Skin epidermis (tissue), 12 donors: Measurements from ENCODE around the gene TLDC2.

ENCODE experiments used
- H3K27ac ChIP-seq, 21 experiments: fragments of 200-600 bp; sonication (generic) in 11 of 21; one replicate each; pipeline ENCODE4 v1.5.0; 2020; ENCODE audit warnings: mild to moderate bottlenecking in 3 of 21, inconsistent platforms in 2 of 21, moderate library complexity in 2 of 21
- H3K4me3 ChIP-seq, 7 experiments: fragments of 200-600 bp; sonication (generic) in 2 of 7; one replicate each; pipeline ENCODE4 v1.5.0; 2020; ENCODE audit warnings: inconsistent platforms in 2 of 7, mild to moderate bottlenecking in 2 of 7, moderate library complexity in 1 of 7

The TLDC2 gene

DNA sequence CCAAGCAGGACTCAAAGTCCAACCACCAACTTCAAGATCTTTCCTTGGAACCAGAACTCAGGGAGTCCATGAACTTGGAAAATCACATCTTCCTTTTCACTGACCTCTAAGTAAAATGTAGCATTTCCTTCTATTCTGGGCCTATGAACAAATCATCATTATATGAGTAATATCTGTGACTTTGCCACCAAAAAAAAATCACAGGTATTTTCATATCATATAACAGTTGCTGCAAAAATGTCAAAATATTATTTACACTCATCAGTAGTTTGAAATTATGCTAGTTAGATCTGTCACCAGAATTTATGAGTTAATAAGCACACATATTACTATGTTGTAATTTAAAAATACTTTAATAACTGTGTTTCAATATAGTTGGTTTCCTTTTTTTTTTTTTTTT is 27.3 kb upstream of the TLDC2 start:
- H3K4me3 ChIP-seq: no peak overlapping the region
- H3K27ac ChIP-seq: peak overlapping the region in 15 of 21 experiments; percentile 1 to 80 (median 41)

DNA sequence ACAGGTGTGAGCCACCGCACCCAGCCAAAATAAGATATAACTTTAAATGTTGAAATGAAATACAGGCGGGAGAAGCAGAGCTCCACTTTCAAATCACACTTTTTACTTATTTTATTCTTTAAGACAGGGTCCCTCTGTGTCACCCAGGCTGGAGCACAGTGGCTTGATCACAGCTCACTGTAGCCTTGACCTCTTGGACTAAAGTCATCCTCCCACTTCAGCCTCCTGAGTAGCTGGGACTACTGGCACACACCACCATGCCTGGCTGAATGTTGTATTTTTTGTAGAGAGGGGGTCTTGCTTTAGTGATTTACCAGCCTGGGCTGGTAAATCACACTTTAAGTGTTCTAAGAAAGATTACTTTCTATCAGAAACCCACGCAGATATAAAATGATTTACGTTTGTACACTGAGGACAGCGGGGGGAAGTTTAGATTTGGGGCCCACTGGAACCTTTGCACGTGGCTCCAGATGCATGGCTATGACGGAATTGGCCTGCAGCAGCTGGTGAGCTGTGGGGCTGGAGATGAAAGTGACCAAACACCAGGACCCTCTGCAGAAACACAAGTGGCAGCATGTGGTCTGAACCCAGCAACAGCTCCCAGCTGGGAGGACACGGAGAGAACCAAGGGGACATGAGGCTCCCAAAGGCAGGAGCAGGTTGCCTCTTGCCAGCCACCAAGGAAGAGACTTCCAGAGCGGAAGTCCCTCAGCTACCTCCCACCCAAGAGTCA is 26.4 kb upstream of the TLDC2 start:
- Histone ChIP-seq H3K27ac (peak overlapping the region in 7 of 21 experiments; percentile 11 to 66 (median 29)), H3K4me3 (no peak overlapping the region)

DNA sequence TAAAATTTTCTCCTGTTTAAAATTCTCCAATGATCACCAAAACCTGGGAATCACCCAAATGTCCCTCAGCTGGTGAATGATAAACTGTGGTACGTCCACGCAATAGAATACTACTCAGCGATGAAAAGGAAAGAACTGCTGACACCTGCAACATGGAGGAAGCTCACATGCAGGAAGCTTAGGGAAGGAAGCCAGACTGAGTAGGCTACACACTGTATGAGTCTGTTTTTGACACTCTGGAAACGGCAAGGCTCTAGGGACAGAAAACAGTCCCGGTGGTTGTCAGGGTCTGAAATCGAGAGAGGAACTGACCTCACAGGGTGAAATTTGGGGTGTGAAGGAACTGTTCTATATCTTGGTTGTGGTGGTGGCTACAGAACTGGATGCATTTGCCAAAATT is 25.2 kb upstream of the TLDC2 start:
- Histone ChIP-seq H3K27ac (no peak overlapping the region), H3K4me3 (no peak overlapping the region)

DNA sequence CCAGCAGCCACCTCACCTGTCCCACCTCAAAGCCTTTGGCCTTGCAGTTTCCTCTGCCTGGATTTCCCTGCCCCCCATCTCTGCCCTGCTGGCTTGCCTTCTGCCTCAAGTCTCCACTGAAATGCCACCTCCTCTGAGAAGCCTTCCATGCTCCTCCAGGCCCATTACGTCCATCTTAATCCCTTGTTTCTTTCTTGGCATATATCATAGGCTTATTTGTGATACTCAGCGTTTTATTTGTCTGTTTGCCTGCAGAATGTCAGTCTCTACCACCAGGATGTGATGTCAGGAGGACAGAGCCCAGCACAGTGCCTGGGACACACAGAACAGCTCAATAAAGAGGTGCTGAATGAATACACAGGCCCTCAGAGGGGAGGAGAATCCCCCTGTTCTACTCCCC is 24.4 kb upstream of the TLDC2 start:
- H3K27ac ChIP-seq: peak overlapping the region in 12 of 21 experiments; percentile 31 to 88 (median 71)
- H3K4me3 ChIP-seq: no peak overlapping the region

DNA sequence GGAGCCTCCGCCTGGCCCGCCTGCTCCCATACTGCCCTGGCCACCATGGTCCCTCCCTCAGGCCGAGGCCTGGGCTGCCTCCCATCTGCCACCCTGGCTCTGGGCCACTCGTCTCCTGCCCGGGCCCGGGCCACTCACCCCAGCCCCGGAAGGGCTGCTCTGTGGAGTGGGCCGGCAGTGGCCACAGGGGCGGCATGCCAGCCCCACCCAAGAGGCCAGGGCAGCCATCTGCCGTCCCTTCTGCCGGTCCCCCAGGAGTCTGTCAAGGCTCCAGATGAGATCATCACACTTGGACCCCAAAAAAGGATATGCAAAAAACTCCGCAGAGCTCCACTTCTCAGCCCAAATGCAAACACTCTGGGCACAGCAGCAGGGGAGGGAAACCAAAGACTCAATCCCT is 23.8 kb upstream of the TLDC2 start:
- Histone ChIP-seq H3K4me3 (no peak overlapping the region), H3K27ac (peak overlapping the region in 16 of 21 experiments; percentile 0 to 88 (median 68))

DNA sequence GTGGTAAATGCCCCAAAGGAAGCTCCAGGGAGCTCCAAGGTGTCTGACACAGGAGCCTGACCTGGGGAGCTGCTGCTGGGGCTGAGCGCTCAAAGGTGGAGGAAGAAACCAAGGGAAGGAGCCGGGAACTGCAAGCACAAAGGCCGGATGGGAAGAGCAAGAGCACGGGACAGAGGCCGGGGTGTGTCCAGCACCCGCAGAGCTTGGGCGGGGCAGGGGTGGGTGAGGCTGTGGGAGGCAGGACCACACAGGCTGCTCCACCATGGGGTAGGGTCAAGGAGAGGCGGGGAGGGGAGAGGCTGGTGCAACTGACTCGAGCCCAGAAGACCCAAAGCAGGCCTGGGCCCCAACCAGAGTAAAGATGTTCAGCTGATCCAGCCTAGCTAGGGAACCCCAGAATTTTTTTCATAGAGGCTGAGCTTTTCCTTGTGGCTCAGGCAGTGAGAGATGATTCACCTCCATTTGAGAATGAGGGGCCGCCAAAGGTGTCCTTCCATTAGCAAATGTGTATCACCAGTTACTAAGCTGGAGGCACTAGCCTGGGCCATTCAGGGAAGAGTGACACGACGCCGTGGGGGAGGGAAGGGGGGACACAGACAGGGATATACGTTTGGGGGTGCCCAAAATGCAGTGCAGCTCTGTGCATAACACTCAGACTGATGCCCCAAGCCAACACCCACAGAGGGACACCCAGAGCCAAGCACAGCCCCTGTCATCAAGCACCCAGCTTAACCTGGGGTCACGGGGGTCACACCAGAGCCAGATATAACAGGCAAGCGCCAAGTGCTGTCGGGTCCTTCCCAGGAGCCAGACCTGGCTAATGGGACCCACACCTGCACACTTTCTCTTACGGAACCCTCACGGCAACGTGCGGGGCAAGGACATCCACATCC is 21.3 kb upstream of the TLDC2 start:
- H3K27ac ChIP-seq: peak overlapping the region in 15 of 21 experiments; percentile 0 to 81 (median 47)
- H3K4me3 ChIP-seq: no peak overlapping the region

DNA sequence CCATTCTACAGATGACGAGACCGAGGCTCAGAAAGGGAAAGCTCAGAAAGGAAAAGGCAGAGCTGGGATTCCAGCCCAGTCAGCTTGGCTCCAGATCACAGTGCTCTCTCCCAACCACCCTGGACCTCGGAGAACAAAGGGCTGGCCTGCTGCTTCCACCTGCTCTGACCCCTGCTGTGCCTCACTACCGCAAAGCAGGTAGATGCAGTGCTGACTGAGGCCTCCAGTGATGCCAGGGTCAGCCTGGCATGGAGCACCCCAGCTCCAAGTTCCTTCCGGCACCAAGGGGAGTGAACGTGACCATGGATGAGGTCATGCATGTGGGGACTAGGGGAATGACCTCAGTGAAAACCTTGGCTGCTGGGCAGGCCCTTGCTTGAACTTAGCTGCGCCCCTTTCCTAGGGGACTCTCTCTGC is 20.7 kb upstream of the TLDC2 start:
- no peak overlapping the region for H3K4me3 ChIP-seq
- H3K27ac ChIP-seq: peak overlapping the region in 14 of 21 experiments; percentile 0 to 81 (median 51)

DNA sequence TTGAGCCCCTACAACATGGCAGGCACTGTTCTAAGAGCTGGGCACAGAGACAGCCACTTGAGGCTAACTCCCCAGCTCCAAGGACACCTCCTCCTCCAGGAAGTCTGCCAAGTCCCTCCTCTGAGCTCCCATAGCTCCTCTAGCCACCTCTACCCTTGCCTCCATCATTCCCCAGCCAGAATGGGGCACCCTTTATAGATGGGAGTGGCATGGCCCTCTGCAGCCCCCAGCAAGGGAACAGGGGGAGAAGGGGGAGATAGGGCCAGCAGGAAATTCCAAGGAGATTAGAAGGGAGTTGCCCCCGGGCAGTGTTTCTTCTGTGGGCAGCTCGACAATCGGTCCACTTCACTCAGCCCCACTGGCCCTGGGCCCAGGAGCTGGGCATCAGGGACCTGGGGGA is 19.7 kb upstream of the TLDC2 start:
- H3K4me3 ChIP-seq: no peak overlapping the region
- peak overlapping the region in 16 of 21 experiments; percentile 0 to 81 (median 48) for H3K27ac ChIP-seq

DNA sequence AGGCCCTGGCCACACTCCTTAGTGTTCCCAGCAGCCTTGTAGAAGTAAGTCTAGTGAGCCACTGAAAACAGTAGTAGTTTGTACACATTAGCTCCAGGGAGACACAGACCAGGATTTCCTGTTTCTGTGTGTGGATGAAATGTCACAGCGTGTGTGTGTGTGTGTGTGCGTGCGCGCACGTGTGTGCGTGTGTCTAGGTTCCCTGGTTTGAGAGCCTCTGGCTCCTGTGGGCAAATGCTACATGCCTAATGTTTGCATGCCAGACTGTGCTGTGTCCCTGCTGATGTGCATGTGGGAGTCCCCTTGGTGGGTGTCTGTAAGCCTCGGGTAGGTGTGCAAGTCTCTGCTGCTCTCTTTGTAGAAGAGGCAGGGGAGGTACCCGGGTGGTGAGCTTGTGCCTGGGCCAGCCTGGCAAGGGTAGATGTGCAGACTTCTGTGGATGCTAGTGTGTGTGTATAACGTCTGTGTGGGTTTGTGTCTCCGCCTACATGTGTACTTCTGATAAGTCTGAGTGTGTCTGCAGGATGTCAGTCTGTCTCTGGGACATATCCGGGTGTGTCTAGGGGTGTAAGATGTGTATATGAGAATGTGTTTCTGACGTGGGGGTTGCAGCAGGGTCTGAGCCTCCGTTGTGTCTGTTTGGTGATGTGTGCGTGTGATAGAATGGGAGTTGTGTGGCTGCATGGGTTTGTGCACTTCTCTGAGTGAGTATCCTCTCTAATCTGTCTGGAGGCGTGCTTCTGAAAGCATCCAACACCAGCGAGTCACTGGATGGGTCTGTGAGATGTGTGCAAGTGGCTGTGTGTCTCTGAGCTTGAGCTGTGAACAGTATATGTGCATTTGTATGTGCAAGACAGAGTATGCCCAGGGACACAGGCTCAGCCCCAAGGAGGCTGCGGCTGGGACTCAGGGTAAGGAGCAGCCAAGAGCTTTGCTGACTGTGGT is 19.0 kb upstream of the TLDC2 start:
- H3K27ac ChIP-seq: peak overlapping the region in 15 of 21 experiments; percentile 0 to 81 (median 45)

DNA sequence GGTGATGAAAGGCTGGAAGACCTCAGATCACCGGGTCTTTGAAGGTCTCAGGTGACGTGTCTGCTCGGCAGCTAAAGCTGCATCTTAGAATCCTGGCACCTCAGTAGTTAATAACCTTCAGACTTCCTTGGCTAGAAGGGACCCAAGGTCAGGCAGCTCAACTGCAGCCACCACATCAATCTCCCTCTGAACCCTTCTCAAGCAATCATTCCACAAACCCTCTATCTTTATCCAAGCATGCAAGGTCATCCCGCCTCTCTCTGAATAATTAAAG is 16.7 kb upstream of the TLDC2 start:
- no peak overlapping the region for H3K27ac ChIP-seq
- no peak overlapping the region for H3K4me3 ChIP-seq

More for the DNA sequence above, 19.0 kb upstream of the TLDC2 start:
- H3K4me3 ChIP-seq: no peak overlapping the region

DNA sequence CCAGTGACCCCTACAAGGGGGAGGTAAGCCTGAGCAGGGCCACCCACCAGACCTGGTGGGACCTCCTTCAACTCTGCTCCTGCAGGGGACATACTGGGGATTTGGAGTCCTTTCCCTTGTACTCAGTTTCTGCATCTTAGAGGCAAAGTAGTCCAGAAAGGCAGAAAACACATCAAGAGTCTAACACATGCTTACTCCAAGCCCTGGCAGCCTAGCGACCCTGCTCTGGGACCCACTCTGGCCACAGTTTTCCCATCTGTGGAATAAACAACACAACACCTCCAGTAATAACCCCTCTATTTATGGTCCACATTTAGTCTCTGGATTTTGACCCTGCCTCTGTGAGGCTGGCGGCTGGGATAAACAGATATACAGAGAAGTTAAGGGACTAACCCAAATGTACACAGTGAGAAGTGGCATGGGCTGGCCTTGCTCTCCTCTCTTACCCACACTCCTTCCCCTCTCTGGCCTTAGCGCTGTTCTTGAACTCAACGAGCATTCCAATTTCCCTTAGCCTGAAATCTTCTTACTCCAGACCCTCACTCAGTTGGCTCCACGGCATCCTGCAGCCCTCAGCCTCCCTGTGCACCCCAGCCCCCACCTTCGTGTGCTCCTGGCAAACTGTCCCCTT is 16.1 kb upstream of the TLDC2 start:
- peak overlapping the region in 3 of 21 experiments; percentile 3 to 58 (median 25) for H3K27ac ChIP-seq
- no peak overlapping the region for H3K4me3 ChIP-seq

DNA sequence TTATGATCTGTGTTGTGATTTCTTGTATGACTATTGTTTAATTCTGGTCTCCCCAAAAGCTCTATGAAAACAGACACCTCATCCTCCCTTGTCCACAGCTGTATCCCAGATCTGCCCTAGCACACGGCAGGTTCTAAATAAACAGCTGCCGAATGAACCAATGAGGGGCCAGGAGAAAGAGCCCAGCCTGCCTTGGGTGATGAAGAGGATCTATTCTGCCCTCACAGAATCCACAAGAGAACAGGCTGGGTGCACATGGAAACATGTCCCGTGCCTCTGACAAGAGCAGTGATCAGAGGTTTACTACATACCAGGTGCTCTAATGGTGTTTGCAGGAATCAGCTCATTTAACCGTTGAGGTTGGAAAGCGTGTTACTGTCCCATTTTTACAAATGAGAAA is 15.6 kb upstream of the TLDC2 start:
- no peak overlapping the region for H3K4me3 ChIP-seq
- peak overlapping the region in 4 of 21 experiments; percentile 12 to 58 (median 27) for H3K27ac ChIP-seq

DNA sequence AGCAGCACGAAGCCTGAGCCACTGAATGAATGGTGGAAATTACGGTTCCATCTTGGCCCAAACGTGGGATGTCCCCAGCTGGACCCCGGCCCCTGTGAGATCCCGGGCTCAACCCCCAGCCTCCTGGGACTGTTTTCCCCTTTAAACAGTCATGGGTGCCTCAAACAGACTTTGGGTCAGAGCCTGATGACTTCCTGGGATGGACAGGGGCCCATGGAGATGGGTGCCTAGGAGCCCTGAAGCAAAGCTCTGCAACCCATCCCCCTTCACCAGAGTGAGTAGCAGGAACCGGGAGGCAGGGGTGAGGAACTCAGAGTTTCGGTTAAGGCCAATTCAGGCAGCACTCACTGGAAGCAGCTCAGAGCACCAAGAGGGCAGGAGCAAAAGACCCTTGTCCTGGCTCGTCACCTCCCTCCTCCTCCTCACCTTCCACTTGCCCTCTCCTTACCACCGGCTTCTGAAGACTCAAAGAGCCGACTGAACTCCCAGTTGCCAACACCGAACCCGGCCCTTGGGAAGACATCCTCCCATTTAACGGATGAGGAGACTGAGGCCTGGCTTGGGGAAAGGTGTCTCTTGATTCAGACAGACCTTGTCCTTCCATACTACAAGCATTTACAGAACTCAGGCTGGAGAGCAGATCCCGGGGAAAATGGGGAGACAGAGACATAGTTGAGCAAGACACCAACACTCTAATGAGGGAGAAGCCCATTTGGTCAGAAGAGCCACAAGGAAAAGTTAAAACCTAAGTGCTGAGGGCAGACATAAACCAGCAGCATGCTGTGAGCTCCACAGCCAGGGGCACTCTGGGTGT is 14.9 kb upstream of the TLDC2 start:
- Histone ChIP-seq H3K4me3 (peak overlapping the region; percentile 2 to 69 (median 46)), H3K27ac (peak overlapping the region in 16 of 21 experiments; percentile 13 to 88 (median 78))

DNA sequence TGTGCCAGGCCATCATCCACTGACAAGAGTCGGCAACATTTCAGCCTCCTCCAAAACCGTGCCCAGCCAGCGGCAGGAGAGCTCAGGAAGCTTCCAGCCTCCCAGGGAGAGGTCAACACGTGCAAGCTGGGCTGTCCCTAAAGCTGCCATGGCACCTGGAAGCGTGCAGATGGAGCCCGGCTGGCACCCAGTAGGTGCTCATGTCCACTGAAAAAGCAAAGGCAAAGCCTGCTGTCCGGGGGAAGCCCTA is 14.4 kb upstream of the TLDC2 start:
- H3K27ac ChIP-seq: peak overlapping the region in 18 of 21 experiments; percentile 13 to 88 (median 78)
- H3K4me3 ChIP-seq: peak overlapping the region; percentile 41 to 69 (median 52)

DNA sequence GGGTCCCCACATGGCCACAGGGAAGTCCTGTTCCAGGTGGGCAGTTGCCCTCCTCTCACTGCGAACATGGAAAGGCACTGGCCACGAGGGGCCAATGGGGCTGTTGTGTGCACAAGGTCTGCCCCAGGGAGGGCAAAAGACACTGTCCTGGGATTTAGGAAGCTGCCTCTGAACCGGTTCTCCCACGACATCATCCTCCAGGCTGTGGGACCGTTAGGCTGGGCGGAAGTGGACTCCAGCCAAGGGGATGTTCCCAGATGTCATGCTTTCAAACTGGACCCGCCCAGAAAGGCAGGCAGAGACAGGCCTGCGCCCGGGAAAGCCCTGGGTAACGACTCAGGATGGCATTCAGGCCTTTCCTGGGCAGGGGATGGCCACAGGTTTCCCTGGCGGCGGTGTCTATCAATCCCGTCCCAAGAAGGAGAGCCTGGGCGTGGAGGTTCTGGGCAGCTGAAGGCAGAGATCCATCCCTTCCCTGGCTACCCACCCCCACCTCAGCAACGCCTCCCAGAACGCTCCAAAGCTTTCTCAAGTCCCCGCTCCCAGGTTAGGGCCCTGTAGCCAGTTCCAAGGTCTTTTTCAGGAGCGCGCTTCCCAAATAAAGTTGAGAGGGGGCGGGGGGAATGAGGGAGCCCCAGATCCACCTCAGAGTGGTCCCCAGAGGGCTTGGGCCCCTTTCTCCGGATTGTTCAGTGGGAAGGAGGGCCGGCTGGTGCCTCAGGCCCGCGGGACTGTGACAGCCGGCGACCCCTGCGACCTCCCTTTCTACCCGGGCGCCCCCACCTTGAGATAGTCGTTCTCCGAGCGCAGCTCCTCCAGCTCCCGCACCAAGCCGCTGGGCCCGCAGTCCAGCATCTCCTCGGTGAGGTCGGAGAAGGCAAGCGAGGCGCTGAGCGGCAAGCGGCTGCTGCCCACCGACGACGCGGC is 13.8 kb upstream of the TLDC2 start:
- Histone ChIP-seq H3K27ac (peak overlapping the region; percentile 34 to 90 (median 80)), H3K4me3 (peak overlapping the region; percentile 41 to 69 (median 52))

DNA sequence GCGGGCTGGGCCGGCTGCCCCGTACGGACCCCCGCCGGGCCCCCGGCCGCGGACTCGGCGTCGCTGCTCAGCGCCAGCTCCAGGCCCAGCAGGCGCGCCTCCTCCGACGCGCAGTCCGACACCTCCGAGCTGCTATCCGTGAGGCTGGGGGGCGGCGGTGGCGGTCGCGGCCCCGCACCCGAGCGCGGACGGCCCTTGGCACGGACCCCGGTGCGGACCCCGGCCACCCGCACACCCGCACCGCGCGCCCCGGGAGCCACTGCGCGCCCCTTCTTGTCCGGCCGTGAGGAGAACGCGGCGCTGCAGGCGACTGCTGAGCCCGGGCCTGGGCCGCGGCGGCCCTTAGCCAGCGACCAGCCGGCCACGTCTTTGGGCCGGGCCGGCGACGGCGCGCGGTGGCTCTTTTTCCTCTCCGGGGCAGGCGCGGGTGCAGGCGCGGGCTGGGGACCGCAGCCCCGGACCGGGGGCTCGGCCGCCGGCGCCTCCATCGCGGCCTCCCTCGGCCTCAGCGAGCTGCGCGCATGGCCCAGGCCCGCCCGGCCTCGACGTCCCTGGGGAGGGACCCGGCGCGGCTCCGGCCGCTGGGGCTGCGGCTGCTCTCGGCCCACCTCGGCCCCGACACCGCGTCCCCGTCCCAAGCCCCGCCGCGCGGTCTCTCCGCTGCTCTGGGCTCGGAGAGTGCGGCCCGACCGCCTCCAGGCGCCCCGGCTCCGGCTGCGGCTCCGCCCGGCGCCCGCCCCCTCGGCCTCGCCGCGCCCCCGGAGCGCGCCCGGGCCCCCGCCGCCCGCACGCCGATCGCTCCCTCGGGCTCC is 12.9 kb upstream of the TLDC2 start:
- Histone ChIP-seq H3K4me3 (peak overlapping the region; percentile 41 to 69 (median 52)), H3K27ac (peak overlapping the region in 20 of 21 experiments; percentile 51 to 90 (median 81))
